Gastroesophageal sphincter (tissue), 3 donors: ENCODE results near the gene JAK3.

ENCODE experiments used
- CTCF ChIP-seq, 4 experiments: fragments of 200-600 bp in 2 of 4; fragments of 450-650 bp in 2 of 4; sonication (generic) in 1 of 4; IDR thresholded peaks; one replicate each; pipeline ENCODE4 v1.5.1; 2017 to 2019; ENCODE audit warnings: antibody characterized with exemption in 4 of 4, mild to moderate bottlenecking in 2 of 4, moderate library complexity in 2 of 4
- POLR2A ChIP-seq, 2 donors: fragments of 450-650 bp; IDR thresholded peaks; one replicate each; pipeline ENCODE4 v1.6.1; 2017; ENCODE audit warnings: antibody characterized with exemption in 2 of 2, mild to moderate bottlenecking in 2 of 2, moderate library complexity in 1 of 2
- POLR2AphosphoS5 ChIP-seq: sonication (generic); formaldehyde crosslinking; IDR thresholded peaks from one replicate; pipeline ENCODE4 v1.6.1; 2017; ENCODE audit warnings: antibody characterized with exemption

GRCh38 chr19:17831419-17831888, 16.3 kb downstream of the JAK3 start:
- TF ChIP-seq POLR2A (IDR thresholded peaks at IDR 0.05) (no peak), CTCF (IDR thresholded peaks at IDR 0.05) (no peak), POLR2AphosphoS5 (no peak)
